Measurements from ENCODE around the gene ANO1.

DNA sequence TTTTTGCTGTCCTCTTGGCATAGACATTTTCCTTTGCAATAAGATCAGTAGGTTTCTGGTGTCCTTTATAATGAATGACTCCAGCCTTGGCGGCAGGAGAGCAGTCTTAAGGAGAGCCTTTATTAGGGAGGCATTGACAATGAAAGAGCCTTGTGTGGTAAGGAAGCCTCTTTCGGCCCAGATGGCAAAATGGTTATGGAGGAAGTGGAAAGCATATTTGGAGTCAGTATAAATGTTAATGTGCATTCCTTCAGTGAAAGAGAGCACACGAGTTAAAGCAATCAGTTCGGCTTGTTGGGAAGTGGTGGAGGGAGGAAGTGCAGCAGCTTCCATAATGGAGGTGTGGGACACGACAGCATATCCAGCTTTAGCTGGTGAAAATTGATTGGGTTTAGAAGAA lies 18.1 kb upstream of the ANO1 start:
- TF ChIP-seq POLR2A (IDR thresholded peaks at IDR 0.05) (no peak), CTCF (IDR thresholded peaks at IDR 0.05) (no peak)
